ENCODE results near the gene FKBP1A.

FKBP1A gene

DNA sequence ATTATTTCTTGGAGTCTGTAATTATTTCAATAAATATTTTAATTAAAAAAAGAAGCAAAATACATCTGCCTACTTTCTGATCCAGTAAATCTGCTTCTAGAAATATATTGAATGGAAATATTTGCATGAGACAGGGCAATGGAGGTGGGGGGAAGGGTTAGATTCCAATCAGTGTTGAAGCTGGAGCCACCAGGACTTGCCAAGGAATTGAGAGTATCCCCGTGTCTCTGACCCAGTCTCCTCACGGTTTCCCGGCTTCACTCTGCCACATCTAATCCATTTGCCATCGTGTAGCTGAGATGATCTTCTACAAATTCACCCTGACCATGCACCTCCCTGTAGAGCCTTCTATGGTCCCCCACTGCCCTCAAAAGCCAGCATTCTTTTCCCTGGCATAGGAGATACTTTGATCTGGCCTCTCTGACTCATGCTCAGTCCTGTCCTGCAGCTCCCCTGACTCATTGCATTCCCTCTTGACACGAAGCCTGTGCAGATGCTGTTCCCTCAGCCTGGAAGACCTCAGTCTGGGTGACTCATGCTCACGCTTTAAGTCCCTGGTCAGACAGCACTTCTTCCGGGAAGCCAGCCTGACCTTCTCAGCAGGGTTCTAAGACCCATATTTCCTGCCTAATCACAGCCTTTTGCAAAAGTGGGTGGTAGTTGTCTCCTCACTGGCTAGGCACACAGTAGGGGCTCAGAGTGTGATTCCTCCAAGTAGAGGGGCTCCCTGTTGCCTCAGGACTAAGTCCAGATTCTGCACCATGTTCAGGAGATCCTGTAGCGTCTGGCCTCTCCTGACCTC, 23.0 kb upstream of the FKBP1A start (continued):
- TF ChIP-seq, protein P1, sequence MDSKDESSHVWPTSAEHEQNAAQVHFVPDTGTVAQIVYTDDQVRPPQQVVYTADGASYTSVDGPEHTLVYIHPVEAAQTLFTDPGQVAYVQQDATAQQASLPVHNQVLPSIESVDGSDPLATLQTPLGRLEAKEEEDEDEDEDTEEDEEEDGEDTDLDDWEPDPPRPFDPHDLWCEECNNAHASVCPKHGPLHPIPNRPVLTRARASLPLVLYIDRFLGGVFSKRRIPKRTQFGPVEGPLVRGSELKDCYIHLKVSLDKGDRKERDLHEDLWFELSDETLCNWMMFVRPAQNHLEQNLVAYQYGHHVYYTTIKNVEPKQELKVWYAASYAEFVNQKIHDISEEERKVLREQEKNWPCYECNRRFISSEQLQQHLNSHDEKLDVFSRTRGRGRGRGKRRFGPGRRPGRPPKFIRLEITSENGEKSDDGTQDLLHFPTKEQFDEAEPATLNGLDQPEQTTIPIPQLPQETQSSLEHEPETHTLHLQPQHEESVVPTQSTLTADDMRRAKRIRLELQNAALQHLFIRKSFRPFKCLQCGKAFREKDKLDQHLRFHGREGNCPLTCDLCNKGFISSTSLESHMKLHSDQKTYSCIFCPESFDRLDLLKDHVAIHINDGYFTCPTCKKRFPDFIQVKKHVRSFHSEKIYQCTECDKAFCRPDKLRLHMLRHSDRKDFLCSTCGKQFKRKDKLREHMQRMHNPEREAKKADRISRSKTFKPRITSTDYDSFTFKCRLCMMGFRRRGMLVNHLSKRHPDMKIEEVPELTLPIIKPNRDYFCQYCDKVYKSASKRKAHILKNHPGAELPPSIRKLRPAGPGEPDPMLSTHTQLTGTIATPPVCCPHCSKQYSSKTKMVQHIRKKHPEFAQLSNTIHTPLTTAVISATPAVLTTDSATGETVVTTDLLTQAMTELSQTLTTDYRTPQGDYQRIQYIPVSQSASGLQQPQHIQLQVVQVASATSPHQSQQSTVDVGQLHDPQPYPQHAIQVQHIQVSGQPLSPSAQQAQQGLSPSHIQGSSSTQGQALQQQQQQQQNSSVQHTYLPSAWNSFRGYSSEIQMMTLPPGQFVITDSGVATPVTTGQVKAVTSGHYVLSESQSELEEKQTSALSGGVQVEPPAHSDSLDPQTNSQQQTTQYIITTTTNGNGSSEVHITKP (tag by site-specific recombination; IDR thresholded peaks at IDR 0.05) = 0 out of 2 replicates have a peak, but pooled peaks have one; percentile 9
- peak; percentile 73 for TF ChIP-seq ZIC2 (tag by site-specific recombination; IDR thresholded peaks at IDR 0.05)
- TF ChIP-seq, protein P2, sequence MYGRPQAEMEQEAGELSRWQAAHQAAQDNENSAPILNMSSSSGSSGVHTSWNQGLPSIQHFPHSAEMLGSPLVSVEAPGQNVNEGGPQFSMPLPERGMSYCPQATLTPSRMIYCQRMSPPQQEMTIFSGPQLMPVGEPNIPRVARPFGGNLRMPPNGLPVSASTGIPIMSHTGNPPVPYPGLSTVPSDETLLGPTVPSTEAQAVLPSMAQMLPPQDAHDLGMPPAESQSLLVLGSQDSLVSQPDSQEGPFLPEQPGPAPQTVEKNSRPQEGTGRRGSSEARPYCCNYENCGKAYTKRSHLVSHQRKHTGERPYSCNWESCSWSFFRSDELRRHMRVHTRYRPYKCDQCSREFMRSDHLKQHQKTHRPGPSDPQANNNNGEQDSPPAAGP (tag by site-specific recombination; IDR thresholded peaks at IDR 0.05) = peak; percentile 77
- TF ChIP-seq SP7 (tag by site-specific recombination; IDR thresholded peaks at IDR 0.05) = peak; percentile 92
- no peak for TF ChIP-seq ZNF658 (tag by site-specific recombination; IDR thresholded peaks at IDR 0.05)
- peak; percentile 87 for TF ChIP-seq ZNF184 (tag by site-specific recombination; IDR thresholded peaks at IDR 0.05)
- TF ChIP-seq ZNF555 (tag by site-specific recombination; conservative IDR thresholded peaks at IDR 0.05) = no peak
- no peak for TF ChIP-seq ZNF155 (tag by site-specific recombination; IDR thresholded peaks at IDR 0.05)
- peak; percentile 60; the same call in 1 of the 2 replicates for TF ChIP-seq ZBTB21 (tag by site-specific recombination; IDR thresholded peaks at IDR 0.05)
- TF ChIP-seq ZBTB17 (tag by site-specific recombination; IDR thresholded peaks at IDR 0.05) = peak; percentile 89
- no peak for TF ChIP-seq YY1 (tag by site-specific recombination; IDR thresholded peaks at IDR 0.05)
- TF ChIP-seq, protein P3, sequence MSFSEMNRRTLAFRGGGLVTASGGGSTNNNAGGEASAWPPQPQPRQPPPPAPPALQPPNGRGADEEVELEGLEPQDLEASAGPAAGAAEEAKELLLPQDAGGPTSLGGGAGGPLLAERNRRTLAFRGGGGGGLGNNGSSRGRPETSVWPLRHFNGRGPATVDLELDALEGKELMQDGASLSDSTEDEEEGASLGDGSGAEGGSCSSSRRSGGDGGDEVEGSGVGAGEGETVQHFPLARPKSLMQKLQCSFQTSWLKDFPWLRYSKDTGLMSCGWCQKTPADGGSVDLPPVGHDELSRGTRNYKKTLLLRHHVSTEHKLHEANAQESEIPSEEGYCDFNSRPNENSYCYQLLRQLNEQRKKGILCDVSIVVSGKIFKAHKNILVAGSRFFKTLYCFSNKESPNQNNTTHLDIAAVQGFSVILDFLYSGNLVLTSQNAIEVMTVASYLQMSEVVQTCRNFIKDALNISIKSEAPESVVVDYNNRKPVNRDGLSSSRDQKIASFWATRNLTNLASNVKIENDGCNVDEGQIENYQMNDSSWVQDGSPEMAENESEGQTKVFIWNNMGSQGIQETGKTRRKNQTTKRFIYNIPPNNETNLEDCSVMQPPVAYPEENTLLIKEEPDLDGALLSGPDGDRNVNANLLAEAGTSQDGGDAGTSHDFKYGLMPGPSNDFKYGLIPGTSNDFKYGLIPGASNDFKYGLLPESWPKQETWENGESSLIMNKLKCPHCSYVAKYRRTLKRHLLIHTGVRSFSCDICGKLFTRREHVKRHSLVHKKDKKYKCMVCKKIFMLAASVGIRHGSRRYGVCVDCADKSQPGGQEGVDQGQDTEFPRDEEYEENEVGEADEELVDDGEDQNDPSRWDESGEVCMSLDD (tag by site-specific recombination; IDR thresholded peaks at IDR 0.05) = 0 out of 2 replicates have a peak, but pooled peaks have one; percentile 56
- TF ChIP-seq ZNF366 (tag by site-specific recombination; conservative IDR thresholded peaks at IDR 0.05) = peak; percentile 46; the same call in 1 of the 2 replicates
- TF ChIP-seq ZFHX2 (tag by site-specific recombination; conservative IDR thresholded peaks at IDR 0.05) = no peak
- 0 out of 2 replicates have a peak, but pooled peaks have one; percentile 28 for TF ChIP-seq ZNF785 (tag by site-specific recombination; IDR thresholded peaks at IDR 0.05)
- TF ChIP-seq, protein P4, sequence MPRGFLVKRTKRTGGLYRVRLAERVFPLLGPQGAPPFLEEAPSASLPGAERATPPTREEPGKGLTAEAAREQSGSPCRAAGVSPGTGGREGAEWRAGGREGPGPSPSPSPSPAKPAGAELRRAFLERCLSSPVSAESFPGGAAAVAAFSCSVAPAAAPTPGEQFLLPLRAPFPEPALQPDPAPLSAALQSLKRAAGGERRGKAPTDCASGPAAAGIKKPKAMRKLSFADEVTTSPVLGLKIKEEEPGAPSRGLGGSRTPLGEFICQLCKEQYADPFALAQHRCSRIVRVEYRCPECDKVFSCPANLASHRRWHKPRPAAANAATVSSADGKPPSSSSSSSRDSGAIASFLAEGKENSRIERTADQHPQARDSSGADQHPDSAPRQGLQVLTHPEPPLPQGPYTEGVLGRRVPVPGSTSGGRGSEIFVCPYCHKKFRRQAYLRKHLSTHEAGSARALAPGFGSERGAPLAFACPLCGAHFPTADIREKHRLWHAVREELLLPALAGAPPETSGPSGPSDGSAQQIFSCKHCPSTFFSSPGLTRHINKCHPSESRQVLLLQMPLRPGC (tag by site-specific recombination; IDR thresholded peaks at IDR 0.05) = peak; percentile 79
- TF ChIP-seq ZFP41 (tag by site-specific recombination; IDR thresholded peaks at IDR 0.05; ENCODE audit: borderline replicate concordance) = no peak
- TF ChIP-seq, protein P5, sequence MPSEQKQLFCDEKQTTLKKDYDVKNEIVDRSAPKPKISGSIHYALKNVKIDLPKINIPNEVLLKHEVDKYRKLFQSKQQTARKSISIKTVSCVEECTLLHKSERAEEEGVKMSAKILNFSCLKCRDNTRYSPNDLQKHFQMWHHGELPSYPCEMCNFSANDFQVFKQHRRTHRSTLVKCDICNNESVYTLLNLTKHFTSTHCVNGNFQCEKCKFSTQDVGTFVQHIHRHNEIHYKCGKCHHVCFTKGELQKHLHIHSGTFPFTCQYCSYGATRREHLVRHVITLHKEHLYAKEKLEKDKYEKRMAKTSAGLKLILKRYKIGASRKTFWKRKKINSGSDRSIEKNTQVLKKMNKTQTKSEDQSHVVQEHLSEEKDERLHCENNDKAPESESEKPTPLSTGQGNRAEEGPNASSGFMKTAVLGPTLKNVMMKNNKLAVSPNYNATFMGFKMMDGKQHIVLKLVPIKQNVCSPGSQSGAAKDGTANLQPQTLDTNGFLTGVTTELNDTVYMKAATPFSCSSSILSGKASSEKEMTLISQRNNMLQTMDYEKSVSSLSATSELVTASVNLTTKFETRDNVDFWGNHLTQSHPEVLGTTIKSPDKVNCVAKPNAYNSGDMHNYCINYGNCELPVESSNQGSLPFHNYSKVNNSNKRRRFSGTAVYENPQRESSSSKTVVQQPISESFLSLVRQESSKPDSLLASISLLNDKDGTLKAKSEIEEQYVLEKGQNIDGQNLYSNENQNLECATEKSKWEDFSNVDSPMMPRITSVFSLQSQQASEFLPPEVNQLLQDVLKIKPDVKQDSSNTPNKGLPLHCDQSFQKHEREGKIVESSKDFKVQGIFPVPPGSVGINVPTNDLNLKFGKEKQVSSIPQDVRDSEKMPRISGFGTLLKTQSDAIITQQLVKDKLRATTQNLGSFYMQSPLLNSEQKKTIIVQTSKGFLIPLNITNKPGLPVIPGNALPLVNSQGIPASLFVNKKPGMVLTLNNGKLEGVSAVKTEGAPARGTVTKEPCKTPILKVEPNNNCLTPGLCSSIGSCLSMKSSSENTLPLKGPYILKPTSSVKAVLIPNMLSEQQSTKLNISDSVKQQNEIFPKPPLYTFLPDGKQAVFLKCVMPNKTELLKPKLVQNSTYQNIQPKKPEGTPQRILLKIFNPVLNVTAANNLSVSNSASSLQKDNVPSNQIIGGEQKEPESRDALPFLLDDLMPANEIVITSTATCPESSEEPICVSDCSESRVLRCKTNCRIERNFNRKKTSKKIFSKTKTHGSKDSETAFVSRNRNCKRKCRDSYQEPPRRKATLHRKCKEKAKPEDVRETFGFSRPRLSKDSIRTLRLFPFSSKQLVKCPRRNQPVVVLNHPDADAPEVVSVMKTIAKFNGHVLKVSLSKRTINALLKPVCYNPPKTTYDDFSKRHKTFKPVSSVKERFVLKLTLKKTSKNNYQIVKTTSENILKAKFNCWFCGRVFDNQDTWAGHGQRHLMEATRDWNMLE (tag by site-specific recombination; conservative IDR thresholded peaks at IDR 0.05; ENCODE audit: low read depth) = peak; percentile 36; the same call in 1 of the 2 replicates
- TF ChIP-seq, protein P6, sequence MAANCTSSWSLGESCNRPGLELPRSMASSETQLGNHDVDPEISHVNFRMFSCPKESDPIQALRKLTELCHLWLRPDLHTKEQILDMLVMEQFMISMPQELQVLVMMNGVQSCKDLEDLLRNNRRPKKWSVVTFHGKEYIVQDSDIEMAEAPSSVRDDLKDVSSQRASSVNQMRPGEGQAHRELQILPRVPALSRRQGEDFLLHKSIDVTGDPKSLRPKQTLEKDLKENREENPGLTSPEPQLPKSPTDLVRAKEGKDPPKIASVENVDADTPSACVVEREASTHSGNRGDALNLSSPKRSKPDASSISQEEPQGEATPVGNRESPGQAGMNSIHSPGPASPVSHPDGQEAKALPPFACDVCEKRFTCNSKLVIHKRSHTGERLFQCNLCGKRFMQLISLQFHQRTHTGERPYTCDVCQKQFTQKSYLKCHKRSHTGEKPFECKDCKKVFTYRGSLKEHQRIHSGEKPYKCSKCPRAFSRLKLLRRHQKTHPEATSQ (tag by site-specific recombination; IDR thresholded peaks at IDR 0.05) = 0 out of 2 replicates have a peak, but pooled peaks have one; percentile 82
- TF ChIP-seq, protein P7, sequence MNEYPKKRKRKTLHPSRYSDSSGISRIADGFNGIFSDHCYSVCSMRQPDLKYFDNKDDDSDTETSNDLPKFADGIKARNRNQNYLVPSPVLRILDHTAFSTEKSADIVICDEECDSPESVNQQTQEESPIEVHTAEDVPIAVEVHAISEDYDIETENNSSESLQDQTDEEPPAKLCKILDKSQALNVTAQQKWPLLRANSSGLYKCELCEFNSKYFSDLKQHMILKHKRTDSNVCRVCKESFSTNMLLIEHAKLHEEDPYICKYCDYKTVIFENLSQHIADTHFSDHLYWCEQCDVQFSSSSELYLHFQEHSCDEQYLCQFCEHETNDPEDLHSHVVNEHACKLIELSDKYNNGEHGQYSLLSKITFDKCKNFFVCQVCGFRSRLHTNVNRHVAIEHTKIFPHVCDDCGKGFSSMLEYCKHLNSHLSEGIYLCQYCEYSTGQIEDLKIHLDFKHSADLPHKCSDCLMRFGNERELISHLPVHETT (tag by site-specific recombination; IDR thresholded peaks at IDR 0.05) = peak; percentile 89
- TF ChIP-seq ZEB2 (tag by site-specific recombination; IDR thresholded peaks at IDR 0.05) = peak; percentile 55; the same call in 1 of the 2 replicates
